Body of pancreas (tissue), 4 donors: ENCODE measurements around the gene CNTNAP2. TPM values are rescaled to one million over a fixed set of nuclear protein-coding genes. Genes with fewer than 3 reads are reported as not detected.

Experiments used
- ATAC-seq: fragments of 150-250 bp; one replicate; pipeline ENCODE4 v1.9.1; 2016
- DNase-seq, 4 donors: peaks; one replicate each; pipeline ENCODE4 v3.0.0-alpha.2; 2019
- H3K27ac ChIP-seq, 4 donors: fragments of 200-600 bp; sonication (generic); 1 replicate in 3 of 4; 2 replicates in 1 of 4; pipeline versions ENCODE4 v1.5.1 to v1.6.1; 2016 to 2019; ENCODE audit warnings: mild to moderate bottlenecking in 1 of 4, mixed read lengths in 1 of 4, moderate library complexity in 1 of 4
- H3K27me3 ChIP-seq, 2 donors: fragments of 200-600 bp; sonication (generic); one replicate each; pipeline ENCODE4 v1.6.0; 2016; ENCODE audit warnings: mild to moderate bottlenecking in 1 of 2
- H3K36me3 ChIP-seq, 2 donors: fragments of 200-600 bp; sonication (generic); replicated peaks in 1 of 2; 2 replicates each; pipeline ENCODE4 v1.5.1; 2016; ENCODE audit warnings: low read depth in 2 of 2; ENCODE audit not compliant: insufficient read depth in 1 of 2
- H3K4me1 ChIP-seq: fragments of 200-600 bp; sonication (generic); one replicate; pipeline ENCODE4 v1.6.0; 2016
- H3K4me3 ChIP-seq, 2 donors: fragments of 200-600 bp; sonication (generic); 1 replicate in 1 of 2; 2 replicates in 1 of 2; pipeline ENCODE4 v1.5.1; 2016 to 2019
- H3K9me3 ChIP-seq, 3 donors: fragments of 200-600 bp; sonication (generic); 1 replicate in 2 of 3; 2 replicates in 1 of 3; pipeline ENCODE4 v1.5.1; 2016
- CTCF ChIP-seq, 7 experiments: fragments of 450-650 bp in 4 of 7; fragments of 200-600 bp in 3 of 7; sonication (generic) in 3 of 7; IDR thresholded peaks; one replicate each; pipeline ENCODE4 v1.5.1; 2016 to 2019; ENCODE audit warnings: antibody characterized with exemption in 7 of 7
- POLR2A ChIP-seq, 3 donors: fragments of 450-650 bp; IDR thresholded peaks; one replicate each; pipeline ENCODE4 v1.6.1; 2016; ENCODE audit warnings: antibody characterized with exemption in 3 of 3, mild to moderate bottlenecking in 2 of 3
- WGBS, 2 donors: methylation state at CpG; one replicate each; pipeline ENCODE4 v1.1.5; 2017; 5-methylcytosine and 5-hydroxymethylcytosine counted together
- intact Hi-C: fragments of 100-400 bp; cut with DNase I; formaldehyde crosslinking; loops from one replicate; pipeline ENCODE4 v1.15.1; 2023
- total RNA-seq, 2 donors: library from RNA; depleted of rRNA; stranded (reverse); fragments of >200 nt; gene quantifications; one replicate each; pipeline ENCODE4 v1.1.0, GENCODE V29; 2016

CNTNAP2 gene
- total RNA-seq, 2 donors from 2014 or later: 1.0 TPM; not detected in 1

DNA sequence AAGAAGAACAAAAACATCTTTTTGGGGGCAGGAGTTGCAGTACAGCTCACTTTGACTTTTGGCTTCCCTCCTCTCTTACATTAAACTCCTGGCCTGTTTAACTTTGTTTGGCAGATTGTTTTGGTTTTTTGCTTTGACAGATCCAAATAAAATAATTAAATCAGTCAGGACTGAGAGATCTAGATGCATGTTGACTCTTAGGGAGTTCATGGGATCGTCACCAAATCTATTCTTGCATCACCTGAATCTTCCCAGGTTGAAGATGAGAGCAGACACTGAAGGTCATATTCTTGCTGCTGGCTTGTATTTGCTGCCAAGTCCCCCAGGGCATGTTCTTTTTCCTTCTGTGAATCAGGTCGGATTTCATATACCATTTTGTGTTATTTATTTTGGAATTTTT lies 759.4 kb downstream of the CNTNAP2 start:
- Histone ChIP-seq H3K27ac (no peak overlapping the region), H3K36me3 (no peaks in the 10 kb centered on the region), H3K9me3 (no peaks in the 10 kb centered on the region), H3K4me3 (no peak overlapping the region), H3K4me1 (no peaks in the 10 kb centered on the region), H3K27me3 (no peaks in the 10 kb centered on the region)
- intact Hi-C loops: no loop called here
- TF ChIP-seq CTCF (IDR thresholded peaks at IDR 0.05) (no peak), POLR2A (IDR thresholded peaks at IDR 0.05) (no peak)
- WGBS, 2 donors: 52 to 63% methylated on average over 2 of the region's 2 CpGs
- no peak for ATAC-seq
- DNase-seq: no peak

DNA sequence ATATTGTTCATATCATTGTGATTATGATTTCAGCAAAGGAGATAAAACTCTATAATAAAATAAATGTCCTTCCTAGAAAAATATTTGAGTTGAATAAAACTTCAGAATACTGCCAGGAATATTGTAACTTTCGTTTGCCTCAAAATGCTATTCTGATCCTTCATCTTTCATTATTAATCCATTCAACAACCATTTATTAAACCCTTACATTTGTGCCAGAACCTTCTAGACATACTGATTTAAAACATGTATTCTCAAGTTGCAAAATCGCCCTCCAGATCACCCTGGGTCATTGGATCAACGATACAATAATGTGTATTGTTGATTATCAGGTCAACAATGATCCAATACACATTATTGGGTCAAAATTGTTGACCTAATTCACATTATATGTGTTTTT lies 759.8 kb downstream of the CNTNAP2 start:
- intact Hi-C loops: no loop called here
- 58 to 64% methylated on average over 3 of the region's 3 CpGs for WGBS, 2 donors
- H3K36me3 ChIP-seq: no peaks in the 10 kb centered on the region
- H3K9me3 ChIP-seq: no peaks in the 10 kb centered on the region
- TF ChIP-seq POLR2A (IDR thresholded peaks at IDR 0.05): no peak
- no peak for TF ChIP-seq CTCF (IDR thresholded peaks at IDR 0.05)
- no peak for DNase-seq
- ATAC-seq: no peak
- no peaks in the 10 kb centered on the region for H3K4me1 ChIP-seq
- no peak overlapping the region for H3K4me3 ChIP-seq
- no peak overlapping the region for H3K27ac ChIP-seq
- no peaks in the 10 kb centered on the region for H3K27me3 ChIP-seq

GRCh38 chr7:146878901-146879300 lies 762.3 kb downstream of the CNTNAP2 start:
- no peak overlapping the region for H3K4me3 ChIP-seq
- no peak for ATAC-seq
- DNase-seq: no peak
- H3K27ac ChIP-seq: no peak overlapping the region
- 89 to 93% methylated on average over 1 of the region's 1 CpG for WGBS, 2 donors
- H3K36me3 ChIP-seq: no peaks in the 10 kb centered on the region
- TF ChIP-seq POLR2A (IDR thresholded peaks at IDR 0.05) (no peak), CTCF (IDR thresholded peaks at IDR 0.05) (no peak)
- no peaks in the 10 kb centered on the region for H3K9me3 ChIP-seq
- H3K4me1 ChIP-seq: no peaks in the 10 kb centered on the region
- H3K27me3 ChIP-seq: no peaks in the 10 kb centered on the region
- intact Hi-C loops: no loop called here

DNA sequence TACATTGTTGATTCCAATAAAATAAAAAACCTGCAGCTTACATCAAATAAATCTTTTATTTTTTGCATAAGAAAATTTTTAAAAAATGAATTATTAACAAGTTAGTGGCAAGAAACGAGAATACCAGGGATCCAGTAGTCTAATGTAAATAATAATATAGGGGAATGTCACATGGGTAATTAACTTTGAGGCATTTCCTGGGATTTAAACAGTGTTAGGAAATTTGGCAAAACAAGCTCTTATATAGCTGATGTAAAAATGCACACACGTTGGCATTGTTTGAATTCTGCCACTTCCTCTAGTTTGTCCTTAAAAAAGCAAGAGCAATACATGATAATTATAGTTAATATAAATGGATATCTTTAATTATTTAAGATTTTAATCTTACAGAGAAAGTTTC lies 768.6 kb downstream of the CNTNAP2 start:
- no peak for ATAC-seq

More for the DNA sequence above, 768.6 kb downstream of the CNTNAP2 start:
- intact Hi-C loops: no loop called here
- 48 to 49% methylated on average over 2 of the region's 2 CpGs for WGBS, 2 donors
- TF ChIP-seq CTCF (IDR thresholded peaks at IDR 0.05) (no peak), POLR2A (IDR thresholded peaks at IDR 0.05) (no peak)
- no peak for DNase-seq
- Histone ChIP-seq H3K4me1 (no peaks in the 10 kb centered on the region), H3K27me3 (no peaks in the 10 kb centered on the region), H3K36me3 (no peaks in the 10 kb centered on the region), H3K27ac (no peak overlapping the region), H3K9me3 (no peaks in the 10 kb centered on the region), H3K4me3 (no peak overlapping the region)
